ENCODE results near the gene BTLA. TPM values are rescaled to one million over a fixed set of nuclear protein-coding genes. Genes with fewer than 3 reads are reported as not detected.
"Not testable (repeated sequence)": the region's sequence is repeated elsewhere in the genome, so short reads cannot be mapped to it uniquely, and the experiment has no call there.

The BTLA gene
- total and polyA plus RNA-seq, 3 experiments from 2014 or later = 14.1 to 17.6 (median 14.8) TPM

- no peaks in the 10 kb centered on the region for H3K36me3 ChIP-seq (ENCODE audit: insufficient read depth, low read length)
- no peak overlapping the region for H3K27ac ChIP-seq (ENCODE audit: low read depth, low read length)
- CTCF ChIA-PET = no interaction called here
- POLR2A ChIA-PET = no interaction called here
- Mint-ChIP-seq H3K4me3 (peak overlapping the region in 4 of 7 donors; percentile 27 to 62 (median 41)), H3K27ac (peak overlapping the region; percentile 12 to 82 (median 51)), H3K9me3 (no peaks in the 10 kb centered on the region), H3K4me1 (peaks cover 81 to 91% (median 90%) of the 10 kb centered on the region in 3 donors), H3K27me3 (no peaks in the 10 kb centered on the region), H3K36me3 (peaks cover 14 to 42% (median 23%) of the 10 kb centered on the region in 3 donors)
- no peak for DNase-seq
- peaks cover 75% of the 10 kb centered on the region for H3K4me1 ChIP-seq (ENCODE audit: insufficient read depth, low read length)
- H3K9me3 ChIP-seq (ENCODE audit: low read length) = no peaks in the 10 kb centered on the region
- no peak overlapping the region for H3K4me3 ChIP-seq (ENCODE audit: low read length)
- H3K27me3 ChIP-seq (ENCODE audit: insufficient read depth, low read length, poor library complexity, severe bottlenecking) = no peaks in the 10 kb centered on the region
These were observed 27.5 kb downstream of the BTLA start for GRCh38 chr3:112471596-112472325.

- H3K4me3 Mint-ChIP-seq = peak overlapping the region in 1 of 7 donors; percentile 8
- H3K36me3 ChIP-seq (ENCODE audit: insufficient read depth, low read length) = no peaks in the 10 kb centered on the region
These were observed 28.5 kb downstream of the BTLA start for GRCh38 chr3:112470788-112471187.

DNA sequence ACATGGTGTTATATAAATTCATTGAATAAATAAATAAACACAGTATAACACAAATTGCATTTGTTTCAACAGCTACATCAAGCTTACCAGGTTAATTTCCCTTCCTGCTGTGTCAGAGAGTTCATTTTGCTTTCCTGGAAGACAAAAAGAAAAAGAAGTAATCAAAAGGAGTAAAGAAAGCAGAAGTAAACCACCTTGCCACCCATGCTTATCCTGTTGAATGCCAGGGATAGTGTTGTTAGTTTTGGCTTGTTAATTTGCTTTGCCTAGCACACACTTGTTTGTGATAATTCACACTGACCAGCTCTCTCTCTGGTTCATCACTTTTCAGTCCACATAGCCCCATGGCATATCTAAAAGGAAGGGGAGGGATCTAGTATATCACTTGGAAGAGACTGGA is 29.6 kb downstream of the BTLA start:
- Mint-ChIP-seq H3K36me3 (peaks cover 24 to 44% (median 25%) of the 10 kb centered on the region in 3 donors), H3K4me3 (peak overlapping the region in 1 of 7 donors; percentile 7), H3K9me3 (no peaks in the 10 kb centered on the region), H3K27ac (peak overlapping the region in 6 of 8 donors; percentile 9 to 80 (median 64)), H3K4me1 (peaks cover 85 to 97% (median 95%) of the 10 kb centered on the region in 3 donors), H3K27me3 (no peaks in the 10 kb centered on the region)
- no peaks in the 10 kb centered on the region for H3K9me3 ChIP-seq (ENCODE audit: low read length)
- H3K27me3 ChIP-seq (ENCODE audit: insufficient read depth, low read length, poor library complexity, severe bottlenecking) = no peaks in the 10 kb centered on the region
- H3K4me1 ChIP-seq (ENCODE audit: insufficient read depth, low read length) = peaks cover 87% of the 10 kb centered on the region
- H3K36me3 ChIP-seq (ENCODE audit: insufficient read depth, low read length) = no peaks in the 10 kb centered on the region
- POLR2A ChIA-PET = no interaction called here
- DNase-seq = no peak
- H3K27ac ChIP-seq (ENCODE audit: low read depth, low read length) = no peak overlapping the region
- H3K4me3 ChIP-seq (ENCODE audit: low read length) = no peak overlapping the region
- CTCF ChIA-PET = interaction anchor here (1.2 kb wide), 1 partner anchor 358 kb away, joined by 3 read pairs; no protein-coding TSS in a partner anchor

More at GRCh38 chr3:112470788-112471187, 28.5 kb downstream of the BTLA start:
- POLR2A ChIA-PET = interaction anchor here (0.6 kb wide), 1 partner anchor 29 kb away, joined by 8 read pairs; the partner anchor contains the start of gene BTLA
- H3K4me3 ChIP-seq (ENCODE audit: low read length) = no peak overlapping the region
- CTCF ChIA-PET = interaction anchor here (1.2 kb wide), 1 partner anchor 359 kb away, joined by 3 read pairs; no protein-coding TSS in a partner anchor
- no peak overlapping the region for H3K27ac ChIP-seq (ENCODE audit: low read depth, low read length)
- no peaks in the 10 kb centered on the region for H3K27me3 ChIP-seq (ENCODE audit: insufficient read depth, low read length, poor library complexity, severe bottlenecking)
- Mint-ChIP-seq H3K27ac (peak overlapping the region in 6 of 8 donors; percentile 3 to 79 (median 42)), H3K9me3 (no peaks in the 10 kb centered on the region), H3K36me3 (peaks cover 22 to 47% (median 24%) of the 10 kb centered on the region in 3 donors), H3K4me1 (peaks cover 84 to 96% (median 94%) of the 10 kb centered on the region in 3 donors), H3K27me3 (no peaks in the 10 kb centered on the region)
- no peak for DNase-seq
- H3K4me1 ChIP-seq (ENCODE audit: insufficient read depth, low read length) = peaks cover 83% of the 10 kb centered on the region
- H3K9me3 ChIP-seq (ENCODE audit: low read length) = no peaks in the 10 kb centered on the region

- H3K27me3 ChIP-seq (ENCODE audit: insufficient read depth, low read length, poor library complexity, severe bottlenecking) = no peaks in the 10 kb centered on the region
- no peak for DNase-seq
- H3K4me3 ChIP-seq (ENCODE audit: low read length) = no peak overlapping the region
- peak overlapping the region in 1 of 7 donors; percentile 21 for H3K4me3 Mint-ChIP-seq
- no peaks in the 10 kb centered on the region for H3K36me3 ChIP-seq (ENCODE audit: insufficient read depth, low read length)
- peaks cover 21 to 39% (median 25%) of the 10 kb centered on the region in 3 donors for H3K36me3 Mint-ChIP-seq
- H3K9me3 Mint-ChIP-seq = no peaks in the 10 kb centered on the region
- CTCF ChIA-PET = no interaction called here
- peaks cover 84% of the 10 kb centered on the region for H3K4me1 ChIP-seq (ENCODE audit: insufficient read depth, low read length)
- POLR2A ChIA-PET = no interaction called here
- no peak overlapping the region for H3K27ac ChIP-seq (ENCODE audit: low read depth, low read length)
- H3K4me1 Mint-ChIP-seq = peaks cover 86 to 97% (median 95%) of the 10 kb centered on the region in 3 donors
- no peaks in the 10 kb centered on the region for H3K9me3 ChIP-seq (ENCODE audit: low read length)
- H3K27me3 Mint-ChIP-seq = no peaks in the 10 kb centered on the region
- H3K27ac Mint-ChIP-seq = peak overlapping the region in 6 of 8 donors; percentile 45 to 87 (median 71)
These were observed 31.7 kb downstream of the BTLA start for GRCh38 chr3:112467539-112467938.

DNA sequence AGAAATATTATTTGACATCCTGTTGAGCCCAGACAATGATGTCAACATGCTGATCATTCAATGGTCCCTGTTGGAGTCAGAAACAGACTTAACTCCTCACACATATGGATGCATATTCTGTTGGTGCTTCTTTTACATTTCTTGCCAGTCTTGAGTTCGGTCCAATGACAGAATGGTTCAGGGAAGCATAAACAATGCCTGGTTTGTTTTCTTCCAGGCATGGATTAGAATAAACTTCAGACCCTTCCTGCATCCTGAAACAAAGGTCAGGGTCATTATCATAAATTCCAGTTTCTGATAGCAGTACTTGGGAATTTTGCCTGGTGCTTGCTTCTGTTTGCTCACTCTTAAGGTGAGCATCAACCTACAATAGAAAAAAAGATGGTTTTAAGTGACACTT is 33.3 kb downstream of the BTLA start:
- Histone ChIP-seq H3K9me3 (ENCODE audit: low read length) (no peaks in the 10 kb centered on the region), H3K4me1 (ENCODE audit: insufficient read depth, low read length) (peaks cover 75% of the 10 kb centered on the region), H3K27ac (ENCODE audit: low read depth, low read length) (no peak overlapping the region), H3K36me3 (ENCODE audit: insufficient read depth, low read length) (no peaks in the 10 kb centered on the region), H3K4me3 (ENCODE audit: low read length) (no peak overlapping the region), H3K27me3 (ENCODE audit: insufficient read depth, low read length, poor library complexity, severe bottlenecking) (no peaks in the 10 kb centered on the region)
- Mint-ChIP-seq H3K27me3 (no peaks in the 10 kb centered on the region), H3K9me3 (no peaks in the 10 kb centered on the region), H3K36me3 (peaks cover 17 to 30% (median 20%) of the 10 kb centered on the region in 3 donors), H3K4me3 (peak overlapping the region in 1 of 7 donors; percentile 26), H3K4me1 (peaks cover 84 to 94% (median 92%) of the 10 kb centered on the region in 3 donors), H3K27ac (peak overlapping the region in 3 of 8 donors; percentile 21 to 59 (median 55))
- CTCF ChIA-PET = no interaction called here
- DNase-seq = no peak
- POLR2A ChIA-PET = no interaction called here

- Histone ChIP-seq H3K27me3 (ENCODE audit: insufficient read depth, low read length, poor library complexity, severe bottlenecking) (no peaks in the 10 kb centered on the region), H3K27ac (ENCODE audit: low read depth, low read length) (no peak overlapping the region), H3K36me3 (ENCODE audit: insufficient read depth, low read length) (no peaks in the 10 kb centered on the region), H3K4me1 (ENCODE audit: insufficient read depth, low read length) (peaks cover 78% of the 10 kb centered on the region), H3K4me3 (ENCODE audit: low read length) (peak overlapping the region; percentile 3), H3K9me3 (ENCODE audit: low read length) (no peaks in the 10 kb centered on the region)
- CTCF ChIA-PET = interaction anchor here (1.0 to 1.3 kb wide), 2 partner anchors 29 to 502 kb away, joined by 3 read pairs; no protein-coding TSS in a partner anchor
- Mint-ChIP-seq H3K27ac (peak overlapping the region in 6 of 8 donors; percentile 28 to 86 (median 77)), H3K36me3 (peaks cover 8 to 17% (median 16%) of the 10 kb centered on the region in 3 donors), H3K9me3 (no peaks in the 10 kb centered on the region), H3K27me3 (no peaks in the 10 kb centered on the region), H3K4me3 (peak overlapping the region in 6 of 7 donors; percentile 60 to 83 (median 76)), H3K4me1 (peaks cover 85 to 94% (median 92%) of the 10 kb centered on the region in 3 donors)
- POLR2A ChIA-PET = no interaction called here
- DNase-seq = peak in 2 of 5 donors; percentile 33 to 41
These were observed 35.0 kb downstream of the BTLA start for GRCh38 chr3:112464264-112464663.

GRCh38 chr3:112463250-112463649 is 36.0 kb downstream of the BTLA start:
- H3K36me3 ChIP-seq (ENCODE audit: insufficient read depth, low read length) = no peaks in the 10 kb centered on the region
- no peaks in the 10 kb centered on the region for H3K9me3 Mint-ChIP-seq
- peak overlapping the region; percentile 12 to 79 (median 55) for H3K4me3 Mint-ChIP-seq
- peaks cover 8 to 17% (median 13%) of the 10 kb centered on the region in 3 donors for H3K36me3 Mint-ChIP-seq
- H3K27ac Mint-ChIP-seq = peak overlapping the region in 7 of 8 donors; percentile 14 to 85 (median 34)
- DNase-seq = peak in 1 of 5 donors; percentile 13
- peak overlapping the region; percentile 14 for H3K4me3 ChIP-seq (ENCODE audit: low read length)
- peaks cover 74% of the 10 kb centered on the region for H3K4me1 ChIP-seq (ENCODE audit: insufficient read depth, low read length)
- H3K9me3 ChIP-seq (ENCODE audit: low read length) = no peaks in the 10 kb centered on the region
- ChIA-PET POLR2A (no interaction called here), CTCF (no interaction called here)
- no peak overlapping the region for H3K27ac ChIP-seq (ENCODE audit: low read depth, low read length)
- no peaks in the 10 kb centered on the region for H3K27me3 ChIP-seq (ENCODE audit: insufficient read depth, low read length, poor library complexity, severe bottlenecking)
- H3K27me3 Mint-ChIP-seq = no peaks in the 10 kb centered on the region
- H3K4me1 Mint-ChIP-seq = peaks cover 81 to 94% (median 91%) of the 10 kb centered on the region in 3 donors

GRCh38 chr3:112461787-112462186 is 37.5 kb downstream of the BTLA start:
- Mint-ChIP-seq H3K4me1 (peaks cover 77 to 91% (median 87%) of the 10 kb centered on the region in 3 donors), H3K27ac (peak overlapping the region in 3 of 8 donors; percentile 4 to 38 (median 19)), H3K36me3 (peaks cover 6 to 10% (median 7%) of the 10 kb centered on the region in 3 donors), H3K4me3 (peak overlapping the region in 2 of 7 donors; percentile 12 to 18)
- DNase-seq; POLR2A ChIA-PET; H3K9me3 ChIP-seq (ENCODE audit: low read length); H3K36me3 ChIP-seq (ENCODE audit: insufficient read depth, low read length); H3K27ac ChIP-seq (ENCODE audit: low read depth, low read length); CTCF ChIA-PET; H3K27me3 Mint-ChIP-seq; H3K9me3 Mint-ChIP-seq; H3K4me3 ChIP-seq (ENCODE audit: low read length); H3K27me3 ChIP-seq (ENCODE audit: insufficient read depth, low read length, poor library complexity, severe bottlenecking): not testable (repeated sequence)
- peaks cover 64% of the 10 kb centered on the region for H3K4me1 ChIP-seq (ENCODE audit: insufficient read depth, low read length)
